Loucy (cell line): ENCODE measurements around the gene PLCXD1.

Source experiments
- EZH2phosphoT487 ChIP-seq: fragments of 200-600 bp; IDR thresholded peaks from 2 replicates; pipeline ENCODE4 v1.6.1; 2018; ENCODE audit warnings: antibody characterized with exemption, mild to moderate bottlenecking, moderate library complexity, borderline replicate concordance
- TF ChIP-seq, protein P1 (sequence below): fragments of 200-600 bp; sonication (generic); conservative IDR thresholded peaks from 2 replicates; pipeline ENCODE4 v1.5.1; 2014; ENCODE audit warnings: mild to moderate bottlenecking, antibody characterized with exemption, low read length

DNA sequence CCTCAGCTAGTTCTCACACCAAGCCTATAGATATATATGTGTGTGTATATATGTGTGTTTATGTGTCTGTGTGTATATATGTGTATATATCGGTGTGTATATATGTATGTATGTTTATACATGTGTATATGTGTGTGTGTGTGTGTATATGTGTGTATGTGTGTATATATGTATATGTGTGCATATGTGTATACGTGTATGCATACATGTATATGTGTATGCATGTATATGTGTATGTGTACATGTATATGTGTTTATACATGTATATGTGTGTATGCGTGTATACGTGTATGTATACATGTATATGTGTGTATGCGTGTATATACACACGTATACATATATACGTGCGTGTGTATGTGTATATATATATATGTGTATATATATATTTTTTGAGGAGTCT is 19.2 kb downstream of the PLCXD1 start:
- TF ChIP-seq, protein P1, sequence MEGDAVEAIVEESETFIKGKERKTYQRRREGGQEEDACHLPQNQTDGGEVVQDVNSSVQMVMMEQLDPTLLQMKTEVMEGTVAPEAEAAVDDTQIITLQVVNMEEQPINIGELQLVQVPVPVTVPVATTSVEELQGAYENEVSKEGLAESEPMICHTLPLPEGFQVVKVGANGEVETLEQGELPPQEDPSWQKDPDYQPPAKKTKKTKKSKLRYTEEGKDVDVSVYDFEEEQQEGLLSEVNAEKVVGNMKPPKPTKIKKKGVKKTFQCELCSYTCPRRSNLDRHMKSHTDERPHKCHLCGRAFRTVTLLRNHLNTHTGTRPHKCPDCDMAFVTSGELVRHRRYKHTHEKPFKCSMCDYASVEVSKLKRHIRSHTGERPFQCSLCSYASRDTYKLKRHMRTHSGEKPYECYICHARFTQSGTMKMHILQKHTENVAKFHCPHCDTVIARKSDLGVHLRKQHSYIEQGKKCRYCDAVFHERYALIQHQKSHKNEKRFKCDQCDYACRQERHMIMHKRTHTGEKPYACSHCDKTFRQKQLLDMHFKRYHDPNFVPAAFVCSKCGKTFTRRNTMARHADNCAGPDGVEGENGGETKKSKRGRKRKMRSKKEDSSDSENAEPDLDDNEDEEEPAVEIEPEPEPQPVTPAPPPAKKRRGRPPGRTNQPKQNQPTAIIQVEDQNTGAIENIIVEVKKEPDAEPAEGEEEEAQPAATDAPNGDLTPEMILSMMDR: no peak
- no peak for TF ChIP-seq EZH2phosphoT487
